A172 (cell line): ENCODE measurements around the gene GHSR. TPM values are rescaled to one million over a fixed set of nuclear protein-coding genes. Genes with fewer than 3 reads are reported as not detected.

Experiments used
- DNase-seq: peaks from one replicate; pipeline ENCODE4 v3.0.0-alpha.2; 2015; ENCODE audit warnings: low spot score
- total RNA-seq: library from RNA; depleted of rRNA; stranded (reverse); fragments of >200 nt; shearing (Covaris generic); gene quantifications from 2 replicates; pipeline ENCODE4 v1.2.3, GENCODE V29; 2014; rRNA removed

The GHSR gene
- total RNA-seq, 1 experiment from 2014 or later: not detected

DNA sequence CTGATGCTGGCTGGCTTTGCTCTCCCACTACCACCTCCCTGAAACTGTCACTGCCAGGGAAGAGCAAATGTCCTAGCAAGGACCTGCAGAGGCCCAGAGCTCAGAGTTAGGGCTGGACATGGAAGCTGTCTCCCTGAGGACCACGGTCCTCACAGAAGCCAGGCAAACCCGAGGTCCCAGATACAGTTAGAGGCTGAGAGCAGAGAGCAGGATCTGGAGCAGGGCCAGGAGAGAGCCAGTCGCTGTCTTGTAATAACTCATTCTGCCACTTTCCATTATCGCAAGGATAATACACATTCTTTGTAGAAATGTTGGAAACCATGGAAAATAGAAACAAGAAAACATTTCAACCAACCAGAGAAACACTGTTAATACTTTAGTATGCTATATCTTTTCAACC is 10.1 kb downstream of the GHSR start:
- no peak for DNase-seq

GRCh38 chr3:172437713-172438112 is 10.5 kb downstream of the GHSR start:
- DNase-seq: no peak

GRCh38 chr3:172415323-172415722 is 32.9 kb downstream of the GHSR start:
- DNase-seq: no peak

GRCh38 chr3:172411478-172411947 is 36.7 kb downstream of the GHSR start:
- DNase-seq: no peak

GRCh38 chr3:172410702-172411477 is 37.4 kb downstream of the GHSR start:
- DNase-seq: no peak

DNA sequence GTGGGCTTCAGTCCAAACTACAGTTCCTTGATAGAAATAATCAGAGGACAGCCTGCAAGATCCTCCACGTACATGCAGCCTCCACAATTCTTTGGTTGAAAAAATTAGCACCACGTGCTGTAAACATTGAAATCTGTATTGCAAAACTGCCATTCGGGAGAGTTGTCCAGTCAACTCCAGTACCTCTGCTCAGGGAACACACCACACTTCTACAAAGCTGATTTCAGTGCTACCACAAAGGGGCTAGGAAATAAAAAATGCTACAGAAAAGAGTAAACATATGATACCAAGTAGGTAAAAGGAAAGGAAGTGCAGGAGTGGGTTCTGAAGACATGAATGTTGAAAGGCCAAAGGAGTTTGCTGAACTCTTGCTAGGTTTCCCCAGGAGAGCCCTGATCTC is 40.4 kb downstream of the GHSR start:
- DNase-seq: no peak

GRCh38 chr3:172405914-172406313 is 42.3 kb downstream of the GHSR start:
- DNase-seq: no peak

GRCh38 chr3:172404237-172404962 is 43.9 kb downstream of the GHSR start:
- DNase-seq: no peak

DNA sequence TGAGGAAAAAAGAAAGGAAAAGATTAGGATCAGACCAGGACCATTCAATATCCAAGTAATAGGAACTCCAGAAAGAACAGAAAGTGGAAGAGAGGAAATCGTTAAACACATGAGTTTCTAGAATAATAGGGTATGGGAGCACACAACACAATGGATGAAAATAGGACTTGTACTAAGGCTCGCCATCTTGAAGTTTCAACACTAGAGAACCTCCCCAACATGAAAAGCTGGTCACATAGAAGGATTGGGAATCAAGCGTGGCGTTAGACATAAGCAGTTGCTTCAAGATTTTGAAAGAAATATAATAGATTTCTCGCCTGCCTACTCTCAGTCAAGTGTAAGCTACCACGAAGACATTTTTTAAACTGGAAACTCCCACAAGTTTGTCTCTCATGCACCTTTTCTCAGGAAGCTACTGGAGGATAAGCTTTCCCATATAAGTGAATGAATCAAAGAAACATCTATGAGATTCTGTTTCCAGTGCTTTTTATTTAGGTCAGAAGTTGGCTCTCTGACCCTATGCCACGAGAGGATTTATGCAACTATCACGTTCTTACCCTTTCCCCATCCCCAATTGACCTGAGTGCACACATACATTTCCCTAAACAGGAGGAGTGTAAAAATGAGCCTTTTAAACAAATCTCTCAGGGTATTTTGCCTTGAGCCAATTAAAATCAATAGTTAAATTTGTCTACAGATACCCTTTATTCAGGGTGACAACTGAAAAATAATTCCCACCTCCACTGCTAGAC is 45.2 kb downstream of the GHSR start:
- DNase-seq: no peak

DNA sequence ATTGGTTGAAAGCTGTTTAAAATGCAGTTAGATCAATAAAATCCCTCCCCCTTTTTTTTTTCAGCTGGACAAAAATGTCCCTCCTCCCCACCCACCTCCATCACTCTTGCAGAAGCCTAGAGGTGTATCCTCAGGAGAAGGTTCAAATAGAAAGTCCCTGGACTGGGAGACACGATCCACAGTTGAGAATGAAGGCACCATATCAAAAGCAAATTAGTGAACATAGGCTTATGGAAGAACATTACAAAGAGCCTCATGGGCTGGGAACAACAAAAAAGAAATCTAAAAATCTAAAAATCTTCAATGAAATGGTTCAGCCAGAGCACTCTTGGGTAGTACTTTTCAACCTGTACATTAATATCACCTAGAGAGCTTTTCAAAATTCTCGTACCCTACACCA is 46.2 kb downstream of the GHSR start:
- DNase-seq: no peak

DNA sequence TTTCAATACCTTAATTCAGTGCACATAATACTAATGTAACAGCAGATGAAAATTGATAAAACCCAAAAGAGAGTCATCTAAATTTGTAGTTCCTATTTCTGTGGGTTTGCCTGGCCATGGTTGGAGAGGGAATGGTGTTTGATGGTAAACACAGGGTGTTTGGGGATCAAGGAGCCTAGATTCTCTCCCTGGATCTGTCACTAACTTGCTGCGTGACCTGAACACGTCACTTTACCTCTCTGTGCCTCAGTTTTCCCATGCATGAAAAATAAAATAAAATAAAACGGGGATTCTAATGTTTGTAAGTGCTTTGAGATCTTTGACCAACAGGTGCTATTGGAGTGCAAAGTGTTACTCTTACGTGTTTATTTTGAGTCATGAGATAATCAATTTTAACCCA is 49.8 kb downstream of the GHSR start:
- DNase-seq: no peak

GRCh38 chr3:172397716-172398405 is 50.4 kb downstream of the GHSR start:
- no peak for DNase-seq

GRCh38 chr3:172396400-172396799 is 51.9 kb downstream of the GHSR start:
- DNase-seq: no peak

DNA sequence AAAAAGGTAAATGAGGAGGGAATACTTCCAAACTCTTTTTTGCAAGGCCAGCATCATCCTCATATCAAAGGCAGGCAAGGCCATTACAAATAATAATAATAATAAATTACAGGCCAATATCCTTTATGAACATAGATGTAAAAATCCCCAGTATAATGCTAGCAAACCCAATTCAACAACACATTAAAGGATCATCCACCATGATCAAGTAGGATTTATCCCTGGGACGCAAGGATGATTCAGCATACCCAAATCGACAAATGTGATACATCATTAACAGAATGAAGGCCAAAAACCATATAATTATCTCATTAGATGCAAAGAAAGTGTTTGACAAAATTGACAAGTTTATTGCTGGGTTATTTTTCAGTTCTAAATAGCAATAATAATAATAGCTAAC is 53.6 kb downstream of the GHSR start:
- no peak for DNase-seq

Other genes with a start within 250 kb of the GHSR start
- 0.46 and 0.79 TPM in 2 replicates for gene TNFSF10, start 75.0 kb upstream of the GHSR start, total RNA-seq